GM12873 (cell line): Measurements from ENCODE around the gene NOL4L.
A peak's percentile ranks its signal among the peaks of the same experiment; 100 is the strongest.

Source experiments
- CTCF ChIP-seq: IDR thresholded peaks from 2 replicates; pipeline ENCODE4 v1.5.1; 2012; ENCODE audit warnings: low read depth, mild to moderate bottlenecking, moderate library complexity, low read length, control low read depth; ENCODE audit not compliant: insufficient read depth; ENCODE audit errors: missing control alignments

The NOL4L gene

GRCh38 chr20:32526125-32526524 is 59.0 kb downstream of the NOL4L start:
- no peak for TF ChIP-seq CTCF

- no peak for TF ChIP-seq CTCF
Observed at GRCh38 chr20:32524829-32525501, 60.2 kb downstream of the NOL4L start.

- no peak for TF ChIP-seq CTCF
Observed at GRCh38 chr20:32523613-32524213, 61.4 kb downstream of the NOL4L start.

- TF ChIP-seq CTCF, result no peak
Observed at GRCh38 chr20:32522776-32523612, 62.1 kb downstream of the NOL4L start.

- TF ChIP-seq CTCF, result no peak
Observed at GRCh38 chr20:32522526-32522775, 62.7 kb downstream of the NOL4L start.

GRCh38 chr20:32521780-32522525 is 63.2 kb downstream of the NOL4L start:
- peak; percentile 81 for TF ChIP-seq CTCF

GRCh38 chr20:32520927-32521203 is 64.3 kb downstream of the NOL4L start:
- no peak for TF ChIP-seq CTCF
